NCI-H146 (cell line): ENCODE measurements around the gene LEP.

ENCODE experiments used
- DNase-seq: peaks from one replicate; lab custom pipeline; 2025; lab: John Stamatoyannopoulos, UW

The LEP gene

GRCh38 chr7:128247108-128247507 is 6.0 kb downstream of the LEP start:
- no peak for DNase-seq

- DNase-seq, result peak; percentile 17
Observed at GRCh38 chr7:128247640-128248194, 6.6 kb downstream of the LEP start.

GRCh38 chr7:128251337-128251736 is 10.3 kb downstream of the LEP start:
- DNase-seq, result no peak

GRCh38 chr7:128253701-128254100 is 12.6 kb downstream of the LEP start:
- no peak for DNase-seq

- no peak for DNase-seq
Observed at GRCh38 chr7:128254470-128254869, 13.4 kb downstream of the LEP start.

GRCh38 chr7:128255271-128255670 is 14.2 kb downstream of the LEP start:
- no peak for DNase-seq

- DNase-seq, result no peak
Observed at GRCh38 chr7:128257458-128257857, 16.4 kb downstream of the LEP start.

GRCh38 chr7:128259131-128260061 is 18.3 kb downstream of the LEP start:
- DNase-seq, result no peak

- DNase-seq, result no peak
Observed at GRCh38 chr7:128260069-128260795, 19.2 kb downstream of the LEP start.

- no peak for DNase-seq
Observed at GRCh38 chr7:128262273-128263028, 21.4 kb downstream of the LEP start.

GRCh38 chr7:128263420-128263819 is 22.3 kb downstream of the LEP start:
- no peak for DNase-seq

- no peak for DNase-seq
Observed at GRCh38 chr7:128264477-128264876, 23.4 kb downstream of the LEP start.

GRCh38 chr7:128265156-128265905 is 24.3 kb downstream of the LEP start:
- no peak for DNase-seq

- peak; percentile 29 for DNase-seq
Observed at GRCh38 chr7:128265906-128266300, 24.8 kb downstream of the LEP start.

- no peak for DNase-seq
Observed at GRCh38 chr7:128266529-128266882, 25.4 kb downstream of the LEP start.

- peak; percentile 62 for DNase-seq
Observed at GRCh38 chr7:128266883-128267594, 26.0 kb downstream of the LEP start.

- DNase-seq, result no peak
Observed at GRCh38 chr7:128267595-128267924, 26.5 kb downstream of the LEP start.

- no peak for DNase-seq
Observed at GRCh38 chr7:128268233-128268632, 27.2 kb downstream of the LEP start.

GRCh38 chr7:128270826-128271272 is 29.8 kb downstream of the LEP start:
- no peak for DNase-seq

- no peak for DNase-seq
Observed at GRCh38 chr7:128271471-128271941, 30.4 kb downstream of the LEP start.
